ENCODE measurements around the gene TTLL3. TPM values are rescaled to one million over a fixed set of nuclear protein-coding genes. Genes with fewer than 3 reads are reported as not detected.

TTLL3 gene
- total and polyA plus RNA-seq, 2 of the 13 experiments (the other 11 are each of a cell fraction or from before 2014, with no cell fraction given) = 9.5 to 51.2 TPM

DNA sequence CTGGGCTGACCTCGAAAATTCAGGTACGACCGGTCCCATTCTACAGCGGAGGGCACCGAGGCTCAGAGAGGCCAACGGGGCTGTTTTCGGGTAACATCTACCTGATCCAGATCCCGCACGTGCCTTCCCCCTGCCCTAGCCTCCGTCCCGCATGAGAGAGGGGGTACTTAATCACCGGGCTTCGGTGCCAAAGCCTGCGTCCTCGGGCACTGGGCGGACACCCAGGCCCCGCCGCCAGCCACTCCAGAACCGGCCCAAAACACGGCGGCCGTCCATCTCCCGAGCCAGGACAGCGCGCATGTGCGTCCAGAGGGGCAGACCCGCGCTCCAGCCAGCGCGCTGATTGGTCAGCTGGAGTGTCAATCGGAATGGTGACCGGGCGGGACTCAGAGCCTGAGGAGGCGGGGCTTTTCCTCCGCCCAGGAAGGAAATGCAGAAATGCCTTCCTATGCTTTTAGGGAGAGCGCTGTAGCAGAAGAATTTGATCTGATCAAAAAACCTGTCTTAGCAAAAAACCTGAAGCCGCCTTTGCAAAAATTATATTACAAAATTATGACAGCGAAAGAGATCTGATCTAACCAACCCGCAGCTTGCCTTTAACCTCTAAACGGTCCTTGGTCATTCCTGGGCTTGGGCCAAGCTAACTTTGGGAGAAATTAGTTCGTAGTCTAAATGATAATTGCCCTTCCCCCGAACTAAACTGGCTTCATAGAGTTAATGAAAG lies 33.8 kb downstream of the TTLL3 start, which contains the start of gene RPUSD3 (continued):
- TF ChIP-seq, protein P1, sequence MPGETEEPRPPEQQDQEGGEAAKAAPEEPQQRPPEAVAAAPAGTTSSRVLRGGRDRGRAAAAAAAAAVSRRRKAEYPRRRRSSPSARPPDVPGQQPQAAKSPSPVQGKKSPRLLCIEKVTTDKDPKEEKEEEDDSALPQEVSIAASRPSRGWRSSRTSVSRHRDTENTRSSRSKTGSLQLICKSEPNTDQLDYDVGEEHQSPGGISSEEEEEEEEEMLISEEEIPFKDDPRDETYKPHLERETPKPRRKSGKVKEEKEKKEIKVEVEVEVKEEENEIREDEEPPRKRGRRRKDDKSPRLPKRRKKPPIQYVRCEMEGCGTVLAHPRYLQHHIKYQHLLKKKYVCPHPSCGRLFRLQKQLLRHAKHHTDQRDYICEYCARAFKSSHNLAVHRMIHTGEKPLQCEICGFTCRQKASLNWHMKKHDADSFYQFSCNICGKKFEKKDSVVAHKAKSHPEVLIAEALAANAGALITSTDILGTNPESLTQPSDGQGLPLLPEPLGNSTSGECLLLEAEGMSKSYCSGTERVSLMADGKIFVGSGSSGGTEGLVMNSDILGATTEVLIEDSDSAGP (CRISPR knock-in tag; IDR thresholded peaks at IDR 0.05; ENCODE audit: borderline replicate concordance) = peak; percentile 84; the same call in 1 of the 2 replicates
- TF ChIP-seq HOXA7 (CRISPR knock-in tag; IDR thresholded peaks at IDR 0.05) (no peak), BORCS8-MEF2B (CRISPR knock-in tag; IDR thresholded peaks at IDR 0.05) (peak; percentile 81; the same call in 1 of the 2 replicates), ZNF253 (CRISPR knock-in tag; IDR thresholded peaks at IDR 0.05; ENCODE audit: borderline replicate concordance) (no peak), ZNF501 (CRISPR knock-in tag; IDR thresholded peaks at IDR 0.05) (peak; percentile 46; the same call in 1 of the 2 replicates), ZNF569 (CRISPR knock-in tag; IDR thresholded peaks at IDR 0.05; ENCODE audit: borderline replicate concordance) (no peak), MIER3 (CRISPR knock-in tag; IDR thresholded peaks at IDR 0.05; ENCODE audit: borderline replicate concordance) (no peak), ZNF883 (CRISPR knock-in tag; IDR thresholded peaks at IDR 0.05; ENCODE audit: not compliant biosample characterization) (peak; percentile 85), POLR2G (IDR thresholded peaks at IDR 0.05; ENCODE audit: low read depth, low read length) (peak; percentile 91), ZNF615 (CRISPR knock-in tag; IDR thresholded peaks at IDR 0.05; ENCODE audit: borderline replicate concordance) (no peak), ZNF558 (CRISPR knock-in tag; IDR thresholded peaks at IDR 0.05; ENCODE audit: borderline replicate concordance) (no peak), TCF7 (IDR thresholded peaks at IDR 0.05; ENCODE audit: low read depth) (no peak), ZNF350 (CRISPR knock-in tag; IDR thresholded peaks at IDR 0.05; ENCODE audit: borderline replicate concordance, low read depth) (peak; percentile 53; the same call in 1 of the 2 replicates), ZNF292 (CRISPR knock-in tag; IDR thresholded peaks at IDR 0.05; ENCODE audit: borderline replicate concordance, low read depth) (no peak), NFE2 (CRISPR knock-in tag; IDR thresholded peaks at IDR 0.05) (no peak), SMAD9 (CRISPR knock-in tag; IDR thresholded peaks at IDR 0.05) (no peak)
- TF ChIP-seq, protein P2, sequence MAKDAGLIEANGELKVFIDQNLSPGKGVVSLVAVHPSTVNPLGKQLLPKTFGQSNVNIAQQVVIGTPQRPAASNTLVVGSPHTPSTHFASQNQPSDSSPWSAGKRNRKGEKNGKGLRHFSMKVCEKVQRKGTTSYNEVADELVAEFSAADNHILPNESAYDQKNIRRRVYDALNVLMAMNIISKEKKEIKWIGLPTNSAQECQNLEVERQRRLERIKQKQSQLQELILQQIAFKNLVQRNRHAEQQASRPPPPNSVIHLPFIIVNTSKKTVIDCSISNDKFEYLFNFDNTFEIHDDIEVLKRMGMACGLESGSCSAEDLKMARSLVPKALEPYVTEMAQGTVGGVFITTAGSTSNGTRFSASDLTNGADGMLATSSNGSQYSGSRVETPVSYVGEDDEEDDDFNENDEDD (CRISPR knock-in tag; IDR thresholded peaks at IDR 0.05; ENCODE audit: borderline replicate concordance) = peak; percentile 59; the same call in 1 of the 2 replicates
- TF ChIP-seq, protein P3, sequence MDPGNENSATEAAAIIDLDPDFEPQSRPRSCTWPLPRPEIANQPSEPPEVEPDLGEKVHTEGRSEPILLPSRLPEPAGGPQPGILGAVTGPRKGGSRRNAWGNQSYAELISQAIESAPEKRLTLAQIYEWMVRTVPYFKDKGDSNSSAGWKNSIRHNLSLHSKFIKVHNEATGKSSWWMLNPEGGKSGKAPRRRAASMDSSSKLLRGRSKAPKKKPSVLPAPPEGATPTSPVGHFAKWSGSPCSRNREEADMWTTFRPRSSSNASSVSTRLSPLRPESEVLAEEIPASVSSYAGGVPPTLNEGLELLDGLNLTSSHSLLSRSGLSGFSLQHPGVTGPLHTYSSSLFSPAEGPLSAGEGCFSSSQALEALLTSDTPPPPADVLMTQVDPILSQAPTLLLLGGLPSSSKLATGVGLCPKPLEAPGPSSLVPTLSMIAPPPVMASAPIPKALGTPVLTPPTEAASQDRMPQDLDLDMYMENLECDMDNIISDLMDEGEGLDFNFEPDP (CRISPR knock-in tag; conservative IDR thresholded peaks at IDR 0.05) = no peak
- TF ChIP-seq, protein P4, sequence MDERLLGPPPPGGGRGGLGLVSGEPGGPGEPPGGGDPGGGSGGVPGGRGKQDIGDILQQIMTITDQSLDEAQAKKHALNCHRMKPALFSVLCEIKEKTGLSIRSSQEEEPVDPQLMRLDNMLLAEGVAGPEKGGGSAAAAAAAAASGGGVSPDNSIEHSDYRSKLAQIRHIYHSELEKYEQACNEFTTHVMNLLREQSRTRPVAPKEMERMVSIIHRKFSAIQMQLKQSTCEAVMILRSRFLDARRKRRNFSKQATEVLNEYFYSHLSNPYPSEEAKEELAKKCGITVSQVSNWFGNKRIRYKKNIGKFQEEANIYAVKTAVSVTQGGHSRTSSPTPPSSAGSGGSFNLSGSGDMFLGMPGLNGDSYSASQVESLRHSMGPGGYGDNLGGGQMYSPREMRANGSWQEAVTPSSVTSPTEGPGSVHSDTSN (CRISPR knock-in tag; IDR thresholded peaks at IDR 0.05) = peak; percentile 98
- TF ChIP-seq, protein P5, sequence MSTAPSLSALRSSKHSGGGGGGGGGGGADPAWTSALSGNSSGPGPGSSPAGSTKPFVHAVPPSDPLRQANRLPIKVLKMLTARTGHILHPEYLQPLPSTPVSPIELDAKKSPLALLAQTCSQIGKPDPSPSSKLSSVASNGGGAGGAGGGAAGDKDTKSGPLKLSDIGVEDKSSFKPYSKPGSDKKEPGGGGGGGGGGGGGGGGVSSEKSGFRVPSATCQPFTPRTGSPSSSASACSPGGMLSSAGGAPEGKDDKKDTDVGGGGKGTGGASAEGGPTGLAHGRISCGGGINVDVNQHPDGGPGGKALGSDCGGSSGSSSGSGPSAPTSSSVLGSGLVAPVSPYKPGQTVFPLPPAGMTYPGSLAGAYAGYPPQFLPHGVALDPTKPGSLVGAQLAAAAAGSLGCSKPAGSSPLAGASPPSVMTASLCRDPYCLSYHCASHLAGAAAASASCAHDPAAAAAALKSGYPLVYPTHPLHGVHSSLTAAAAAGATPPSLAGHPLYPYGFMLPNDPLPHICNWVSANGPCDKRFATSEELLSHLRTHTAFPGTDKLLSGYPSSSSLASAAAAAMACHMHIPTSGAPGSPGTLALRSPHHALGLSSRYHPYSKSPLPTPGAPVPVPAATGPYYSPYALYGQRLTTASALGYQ (CRISPR knock-in tag; IDR thresholded peaks at IDR 0.05) = no peak
- TF ChIP-seq, protein P6, sequence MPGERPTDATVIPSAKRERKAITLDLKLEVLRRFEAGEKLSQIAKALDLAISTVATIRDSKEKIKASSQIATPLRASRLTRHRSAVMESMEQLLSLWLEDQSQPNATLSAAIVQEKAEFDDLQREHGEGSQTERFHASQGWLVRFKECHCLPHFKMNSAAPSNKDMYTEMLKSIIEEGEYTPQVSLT (CRISPR knock-in tag; IDR thresholded peaks at IDR 0.05; ENCODE audit: borderline replicate concordance, low read depth) = no peak

All from HepG2 (cell line).